Stimulated activated CD4-positive, alpha-beta T cell treated with anti-CD3 and anti-CD28 coated beads, Interleukin-12 subunit alpha, Interleukin-12 subunit beta, amount 100 ng/mL, for 48 hours (primary cell): ENCODE data around the gene INPP5K.
"Not testable (repeated sequence)": the region's sequence is repeated elsewhere in the genome, so short reads cannot be mapped to it uniquely, and the experiment has no call there.

Experiments used
- DNase-seq, 3 donors: peaks; one replicate each; pipeline ENCODE4 v3.0.0-alpha.2; 2020; ENCODE audit warnings: low read depth in 2 of 3, low spot score in 1 of 3

Gene INPP5K

GRCh38 chr17:1548032-1548431 is 31.6 kb upstream of the INPP5K start:
- DNase-seq: no peak

DNA sequence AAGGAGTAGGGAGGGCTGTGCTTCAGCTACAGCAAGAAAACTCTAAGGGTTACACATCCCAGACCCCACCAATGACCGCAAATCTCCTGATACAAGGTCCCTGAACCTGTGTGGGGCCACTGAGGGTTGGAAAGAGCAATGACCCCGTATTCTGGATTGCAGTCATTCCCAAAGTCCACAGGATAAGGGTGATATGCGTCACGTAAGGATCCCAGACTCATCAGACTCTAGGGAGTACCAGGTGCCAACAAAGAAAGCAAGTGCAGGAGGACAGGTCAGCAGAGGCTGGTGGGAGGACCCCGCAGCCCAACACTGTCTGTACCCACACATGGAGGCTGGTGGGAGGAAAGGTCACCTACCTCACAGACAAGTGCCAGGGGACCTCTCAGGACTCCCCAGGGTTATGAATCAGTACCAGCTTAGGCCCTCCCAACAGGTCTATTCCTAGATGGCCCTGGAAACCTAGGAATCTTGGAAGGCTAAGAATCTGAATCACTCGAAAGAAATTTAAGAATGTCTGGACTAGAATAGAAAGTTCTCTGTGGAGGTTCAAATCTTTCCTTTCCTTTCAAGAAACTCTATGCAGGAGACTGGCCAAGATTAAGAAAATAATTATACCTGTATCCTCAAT is 30.0 kb upstream of the INPP5K start:
- no peak for DNase-seq

- DNase-seq: no peak
Observed at GRCh38 chr17:1545618-1546017, 29.2 kb upstream of the INPP5K start.

DNA sequence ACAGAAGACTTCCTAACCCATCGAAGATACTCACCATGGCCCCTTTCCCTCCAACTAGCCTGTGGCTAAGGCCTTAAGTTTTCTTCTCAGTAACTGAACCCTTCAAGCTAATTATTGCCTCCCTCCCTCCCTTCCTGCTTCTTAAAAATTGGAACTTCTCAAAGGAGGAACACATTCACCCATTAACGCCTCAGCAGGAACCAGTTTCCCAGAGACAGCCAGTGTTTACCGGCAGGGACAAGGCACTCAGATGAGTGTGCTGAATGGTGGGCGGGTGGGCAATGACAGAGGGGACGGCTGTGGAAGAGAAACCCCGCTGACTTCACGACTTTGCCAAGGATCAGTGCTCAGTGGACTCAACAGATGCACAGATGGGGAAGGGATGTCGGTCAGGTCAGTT is 25.9 kb upstream of the INPP5K start:
- no peak for DNase-seq

- DNase-seq: no peak
Observed at GRCh38 chr17:1541367-1541904, 25.0 kb upstream of the INPP5K start.

DNA sequence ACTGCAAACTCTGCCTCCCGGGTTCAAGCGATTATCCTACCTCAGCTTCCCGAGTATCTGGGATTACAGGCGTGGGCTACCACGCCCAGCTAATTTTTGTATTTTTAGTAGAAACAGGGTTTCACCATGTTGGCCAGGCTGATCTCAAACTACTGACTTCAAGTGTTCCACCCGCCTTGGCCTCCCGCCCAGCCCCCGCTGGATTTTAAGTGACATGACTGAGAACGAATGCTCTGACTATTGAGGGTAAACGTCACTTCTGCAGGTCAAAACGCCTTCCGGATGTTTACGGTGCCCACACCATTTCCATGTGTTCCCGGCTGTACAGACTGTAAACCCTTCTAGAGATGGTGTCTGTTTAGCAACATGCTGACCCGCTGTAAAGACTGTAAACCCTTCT is 23.4 kb upstream of the INPP5K start:
- DNase-seq: no peak

DNA sequence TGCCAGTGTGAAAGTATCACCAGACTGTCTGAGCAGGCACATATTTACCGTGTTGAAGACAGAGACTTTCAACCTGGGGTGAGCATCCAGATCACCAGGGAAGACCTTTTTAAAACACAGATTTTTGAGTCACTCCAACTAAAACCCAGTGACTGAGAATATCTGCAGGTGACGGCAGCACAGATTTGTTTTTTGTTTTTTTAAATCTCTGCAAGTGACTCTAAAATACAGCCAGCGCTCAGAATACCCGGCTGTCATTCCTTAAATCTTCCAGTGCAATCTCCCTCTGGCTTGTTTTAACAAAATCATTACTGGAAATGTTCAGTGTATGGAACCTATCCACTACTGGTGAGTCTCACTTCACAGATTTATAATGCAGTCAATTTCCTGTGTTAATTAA is 19.3 kb upstream of the INPP5K start:
- DNase-seq: no peak

GRCh38 chr17:1533661-1534325 is 17.4 kb upstream of the INPP5K start:
- no peak for DNase-seq

GRCh38 chr17:1532836-1533602 is 16.6 kb upstream of the INPP5K start:
- DNase-seq: peak; percentile 16 to 22 (median 16)

- no peak for DNase-seq
Observed at GRCh38 chr17:1529863-1530262, 13.5 kb upstream of the INPP5K start.

GRCh38 chr17:1526876-1527275 is 10.5 kb upstream of the INPP5K start:
- not testable (repeated sequence) for DNase-seq

DNA sequence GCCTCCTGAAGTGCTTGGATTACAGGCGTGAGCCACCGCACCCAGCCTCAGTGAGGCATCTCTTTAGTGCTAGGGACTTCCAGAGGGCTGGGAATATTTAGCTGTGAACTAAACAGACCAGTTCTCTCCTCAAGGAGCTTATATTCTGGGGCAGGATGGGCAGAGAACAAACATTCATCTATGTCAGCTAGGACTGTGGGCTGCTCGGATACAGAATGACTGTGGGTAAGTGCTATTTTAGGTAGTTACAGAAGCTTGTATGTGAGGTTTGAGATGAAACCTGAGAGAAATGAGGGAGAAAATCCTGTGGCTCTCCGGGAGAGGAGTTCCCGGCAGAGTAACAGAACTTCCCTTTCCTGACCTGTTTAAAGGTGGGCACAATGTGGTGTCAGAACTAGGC is 6.2 kb upstream of the INPP5K start:
- DNase-seq: no peak

GRCh38 chr17:1521086-1521640 is 4.8 kb upstream of the INPP5K start:
- no peak for DNase-seq

DNA sequence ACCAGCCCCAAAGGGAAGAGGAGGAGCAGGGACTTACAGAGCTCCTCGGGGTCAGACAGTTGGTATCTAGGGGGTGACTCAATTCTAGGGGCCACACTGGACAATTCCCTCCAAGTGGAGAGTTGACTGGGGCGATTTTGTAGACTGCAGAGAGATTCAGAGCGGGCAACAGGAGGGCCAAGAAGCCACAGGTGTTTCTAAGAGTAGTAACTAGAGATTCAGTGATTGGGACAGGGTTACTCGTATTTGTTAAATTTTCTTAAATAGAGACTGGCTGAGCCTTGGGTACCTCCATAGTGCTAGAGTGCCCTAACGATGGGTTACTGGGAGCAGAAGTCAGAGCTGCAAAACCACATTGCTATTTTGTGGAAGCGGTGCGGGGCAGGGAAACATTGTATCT is 3.3 kb upstream of the INPP5K start:
- no peak for DNase-seq

GRCh38 chr17:1518410-1518809 is 2.0 kb upstream of the INPP5K start:
- no peak for DNase-seq

DNA sequence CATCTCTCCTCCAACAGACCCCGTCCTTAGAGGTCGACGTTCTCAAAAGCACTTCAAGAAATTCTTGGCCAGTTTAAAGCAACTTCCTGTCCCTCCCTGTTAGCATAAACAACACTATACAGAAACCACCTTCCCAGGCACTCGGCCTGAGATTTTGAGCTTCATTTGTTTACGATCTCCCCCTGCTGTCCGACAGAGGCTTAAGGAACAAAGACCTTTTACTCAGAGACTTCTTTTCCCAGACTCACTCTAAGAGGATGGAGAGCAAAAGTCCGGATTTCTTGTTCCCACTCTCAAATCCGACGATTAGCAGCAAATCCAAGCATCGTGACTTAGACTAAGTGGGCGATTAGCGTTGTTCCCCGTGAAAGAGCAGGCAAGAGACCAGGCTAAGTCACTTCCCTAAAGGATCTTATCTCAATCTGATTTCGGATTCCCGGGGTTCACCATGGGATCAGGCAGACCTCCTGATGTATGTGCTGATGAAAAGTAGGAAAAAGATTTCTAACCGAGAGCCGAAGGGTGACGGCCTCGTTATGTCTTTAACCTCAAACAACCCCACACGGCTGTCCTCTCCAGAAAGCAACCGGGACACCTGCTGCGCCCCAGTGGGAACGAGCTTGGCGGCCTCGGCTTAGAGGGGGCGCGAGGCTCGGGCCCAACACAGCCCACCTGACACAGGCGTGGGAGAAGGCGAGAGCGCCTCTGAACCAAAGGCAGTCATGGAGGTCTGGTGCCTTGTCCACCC is 598 bp downstream of the INPP5K start:
- DNase-seq: peak in 2 of 3 donors; percentile 16 to 25

- DNase-seq: no peak
Observed at GRCh38 chr17:1512351-1512750, 4.1 kb downstream of the INPP5K start.

DNA sequence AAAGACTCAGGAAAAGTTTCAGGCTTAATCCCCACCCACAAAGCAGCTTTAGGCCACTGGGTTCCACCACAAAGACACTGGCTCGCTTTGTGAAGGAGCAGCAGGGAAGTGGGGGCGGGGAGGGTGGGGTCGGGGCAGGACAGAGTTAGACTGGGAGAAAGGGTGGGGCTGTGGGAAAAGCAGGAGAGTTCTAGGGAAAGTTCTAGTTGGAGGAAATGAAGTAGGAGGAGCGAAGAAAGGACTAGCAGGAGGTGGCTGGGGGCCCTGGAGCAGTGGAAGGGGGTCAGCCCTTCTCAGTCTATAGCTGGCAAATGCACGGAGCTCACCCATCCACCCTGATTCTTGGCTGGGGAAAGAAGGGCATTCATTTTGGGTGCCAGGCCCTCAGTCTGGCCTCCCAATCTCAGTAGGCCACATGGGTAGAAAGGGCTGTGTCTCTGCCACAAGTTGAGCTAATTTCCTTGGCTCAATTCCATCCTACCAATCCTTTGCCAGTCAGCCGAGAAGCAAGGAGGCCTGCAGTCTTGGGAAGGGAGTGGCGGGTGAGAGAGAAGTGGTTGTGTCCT is 4.6 kb downstream of the INPP5K start:
- DNase-seq: no peak

- no peak for DNase-seq
Observed at GRCh38 chr17:1511290-1511689, 5.1 kb downstream of the INPP5K start.

DNA sequence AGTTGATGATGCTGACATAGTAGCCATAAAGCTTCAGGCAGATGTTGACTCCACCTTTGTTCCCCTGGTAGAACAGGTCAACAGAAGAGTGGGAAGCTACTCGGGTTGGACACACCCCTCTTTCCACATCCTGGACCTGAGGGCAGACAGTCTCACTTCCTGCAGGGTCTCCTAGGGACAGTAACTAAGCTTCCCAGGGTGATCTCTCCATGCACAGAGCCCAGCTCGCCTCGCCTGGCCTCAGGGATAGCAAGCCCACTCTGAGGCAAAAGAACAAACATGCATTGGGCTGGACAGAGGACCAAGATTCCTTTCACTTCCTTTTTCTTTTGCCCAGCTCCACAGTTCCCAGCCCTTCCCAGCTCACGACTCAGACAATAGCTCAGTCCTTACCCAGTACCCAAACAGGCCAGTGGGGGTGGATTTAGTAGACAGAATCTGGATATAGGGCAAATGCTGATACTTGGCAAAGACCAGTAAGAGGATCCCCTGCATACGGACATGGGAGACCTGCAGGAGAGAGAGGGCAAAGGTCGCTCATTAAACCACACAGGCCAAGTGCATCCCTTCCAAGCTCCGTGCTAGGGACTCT is 7.0 kb downstream of the INPP5K start:
- DNase-seq: no peak
